Activated T-helper 1 cell treated with anti-CD3 and anti-CD28 coated beads, Interleukin-2, amount 50 U/mL, for 16 hours (primary cell): Measurements from ENCODE around the gene RMI1.
"Not testable (repeated sequence)": the region's sequence is repeated elsewhere in the genome, so short reads cannot be mapped to it uniquely, and the experiment has no call there.

Experiments used
- DNase-seq, 2 donors: peaks; one replicate each; pipeline ENCODE4 v3.0.0-alpha.2; 2020; ENCODE audit warnings: low read depth in 1 of 2, low spot score in 1 of 2

The RMI1 gene

GRCh38 chr9:83980395-83981125, at the start of gene RMI1:
Gene RMI1 (plus strand): TSS chr9:83980805. CDS start chr9:84000987, 20,182 bp downstream.
- DNase-seq = peak; percentile 98 to 99

GRCh38 chr9:83930881-83931280, 49.7 kb upstream of the RMI1 start:
- no peak for DNase-seq

DNA sequence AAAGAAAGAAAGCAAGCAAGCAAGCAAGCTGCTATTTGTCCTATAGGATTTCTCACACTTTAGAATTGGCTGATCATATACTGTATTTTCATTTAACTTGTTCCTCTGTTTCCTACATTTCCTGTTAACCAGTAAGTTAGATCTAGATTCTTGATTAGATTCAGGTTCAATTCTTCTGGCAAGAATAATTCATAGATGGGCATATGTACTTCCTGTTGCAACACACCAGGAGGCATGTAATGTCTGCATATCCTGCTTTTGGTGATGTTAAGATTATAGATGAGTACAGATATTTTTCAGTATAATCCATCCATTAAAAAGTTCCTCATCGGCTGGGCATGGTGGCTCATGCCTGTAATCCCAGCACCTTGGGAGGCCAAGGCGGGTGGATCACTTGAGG, 48.6 kb upstream of the RMI1 start:
- no peak for DNase-seq

DNA sequence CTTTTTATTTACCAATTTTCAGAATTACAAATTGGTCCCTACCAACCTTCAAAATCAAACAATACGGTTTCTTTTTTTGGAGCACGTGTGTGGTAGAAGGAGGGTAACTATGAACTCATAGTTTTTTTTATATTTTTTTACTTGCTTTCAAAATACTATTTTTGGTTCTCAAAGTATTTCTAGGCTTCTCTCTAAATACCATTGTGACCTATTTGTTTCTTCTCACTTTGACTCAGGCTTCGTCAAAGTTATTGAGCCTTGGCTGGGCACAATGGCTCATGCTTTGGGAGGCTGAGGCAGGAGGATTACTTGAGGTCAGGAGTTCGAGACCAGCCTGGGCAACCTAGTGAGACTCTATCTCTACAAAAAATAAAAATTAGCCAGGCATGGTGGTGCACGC, 47.8 kb upstream of the RMI1 start:
- DNase-seq = no peak

DNA sequence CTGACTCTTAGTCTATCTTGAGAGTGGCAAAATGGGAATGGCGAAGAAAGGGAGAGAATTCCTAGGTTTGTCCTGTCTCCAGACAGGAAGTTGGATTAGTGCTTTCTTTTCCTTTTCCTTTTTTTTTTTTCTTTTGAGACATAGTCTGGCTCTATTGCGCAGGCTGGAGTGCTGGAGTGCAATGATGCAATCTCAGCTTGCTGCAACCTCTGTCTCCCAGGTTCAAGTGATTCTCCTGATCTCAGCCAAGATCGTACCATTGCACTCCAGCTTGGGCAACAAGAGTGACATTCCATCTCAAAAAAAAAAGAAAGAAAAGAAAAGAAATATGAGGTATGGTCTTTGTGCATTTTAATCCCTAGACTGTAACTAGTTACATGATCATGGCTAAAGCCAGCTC, 46.8 kb upstream of the RMI1 start:
- no peak for DNase-seq

DNA sequence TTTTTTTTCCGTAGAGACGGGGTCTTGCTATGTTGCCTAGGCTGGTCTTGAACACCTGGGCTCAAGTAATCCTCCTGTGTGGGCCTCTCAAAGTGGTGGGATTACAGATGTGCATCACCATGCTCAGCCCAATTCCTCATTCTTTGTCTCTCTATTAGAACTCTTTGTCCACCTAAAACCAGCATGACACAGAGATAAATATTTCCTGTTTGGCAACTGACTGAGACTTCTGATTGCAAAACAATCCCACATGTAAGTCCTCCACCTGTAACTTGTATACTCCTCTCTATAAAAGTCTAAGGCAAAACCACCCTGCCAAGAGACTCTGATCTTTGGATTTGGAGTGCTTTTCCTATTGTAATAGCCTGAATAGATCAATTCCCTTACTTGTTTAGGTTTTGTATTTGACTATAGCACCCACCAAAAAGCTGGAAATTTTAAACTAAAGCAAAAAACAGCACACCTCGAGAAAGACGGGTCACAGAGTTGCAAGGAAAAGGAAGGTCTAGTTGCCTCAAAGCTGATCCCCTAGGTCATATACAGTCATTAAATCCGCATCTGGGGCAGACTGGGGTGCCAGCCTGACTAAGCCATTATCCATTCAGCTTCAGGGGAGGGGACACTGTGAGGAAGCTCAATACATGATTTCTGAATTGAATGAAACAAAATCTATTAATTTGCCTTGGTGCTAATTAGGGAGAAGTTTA, 45.9 kb upstream of the RMI1 start:
- no peak for DNase-seq

- no peak for DNase-seq
These were observed 45.2 kb upstream of the RMI1 start for GRCh38 chr9:83935276-83935935.

DNA sequence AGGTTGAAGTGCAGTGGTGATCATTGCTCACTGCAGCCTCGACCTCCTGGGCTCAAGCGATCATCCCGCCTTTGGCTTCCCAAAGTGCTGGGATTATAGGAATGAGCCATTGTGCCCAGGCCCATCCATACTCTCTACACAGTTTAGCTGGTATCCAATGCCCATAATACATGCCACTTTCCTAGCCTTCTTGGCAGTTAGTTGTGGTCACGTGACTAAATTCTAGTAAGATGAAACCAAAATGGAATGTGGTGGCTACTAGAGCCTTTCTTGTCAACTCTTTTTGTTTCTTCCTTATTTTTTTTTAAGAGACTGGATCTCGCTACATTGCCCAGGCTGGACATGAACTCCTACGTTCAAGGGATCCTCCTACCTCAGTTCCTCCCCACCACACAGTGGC, 44.1 kb upstream of the RMI1 start:
- no peak for DNase-seq

DNA sequence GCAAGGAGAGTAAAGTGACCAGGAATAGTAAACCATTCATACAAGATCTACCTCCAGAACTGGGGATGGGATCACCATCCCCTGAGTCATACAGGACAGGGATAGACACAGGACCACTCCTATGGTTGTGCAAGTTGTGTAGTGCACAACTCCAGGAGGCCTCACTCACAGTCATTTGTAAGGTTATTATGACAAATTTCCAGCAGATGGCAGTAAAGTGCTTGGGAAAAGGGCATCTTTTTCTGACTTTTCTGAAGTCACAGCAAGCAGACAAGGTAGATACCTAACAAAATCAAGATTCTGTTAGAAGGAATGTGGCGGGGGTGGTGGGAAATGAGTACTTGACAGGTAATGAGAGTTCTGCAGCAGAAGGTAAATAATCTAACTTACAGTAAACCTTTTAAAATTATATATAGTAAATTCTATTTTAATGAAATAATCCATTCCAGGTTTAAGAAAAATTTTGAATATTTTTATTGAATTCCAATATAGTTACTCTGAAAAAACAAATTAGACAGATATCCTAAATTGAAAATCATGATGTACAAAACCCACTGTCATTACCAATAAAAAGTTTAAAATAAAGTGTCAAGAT, 42.6 kb upstream of the RMI1 start:
- no peak for DNase-seq

GRCh38 chr9:83940590-83941303, 39.9 kb upstream of the RMI1 start:
- no peak for DNase-seq

- DNase-seq = not testable (repeated sequence)
These were observed 32.5 kb upstream of the RMI1 start for GRCh38 chr9:83948096-83948495.

DNA sequence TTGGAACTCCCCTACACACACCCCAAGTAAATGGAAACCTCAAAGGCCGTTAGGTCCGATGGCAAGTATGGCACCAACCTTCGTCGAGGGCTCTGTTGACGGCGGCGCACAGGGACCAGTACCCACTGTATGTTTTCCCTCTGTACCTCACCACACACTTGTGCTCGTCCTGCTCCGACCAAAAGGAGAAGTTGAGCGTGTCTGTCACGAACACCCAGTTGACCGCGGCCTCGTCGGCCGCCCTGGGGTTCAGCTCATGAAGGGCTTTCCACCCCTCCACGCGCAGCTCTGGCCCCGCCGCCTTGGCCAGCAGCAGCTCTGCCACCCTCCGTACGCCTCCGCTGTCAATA, 24.5 kb upstream of the RMI1 start:
- DNase-seq = peak in 1 of 2 donors; percentile 9

DNA sequence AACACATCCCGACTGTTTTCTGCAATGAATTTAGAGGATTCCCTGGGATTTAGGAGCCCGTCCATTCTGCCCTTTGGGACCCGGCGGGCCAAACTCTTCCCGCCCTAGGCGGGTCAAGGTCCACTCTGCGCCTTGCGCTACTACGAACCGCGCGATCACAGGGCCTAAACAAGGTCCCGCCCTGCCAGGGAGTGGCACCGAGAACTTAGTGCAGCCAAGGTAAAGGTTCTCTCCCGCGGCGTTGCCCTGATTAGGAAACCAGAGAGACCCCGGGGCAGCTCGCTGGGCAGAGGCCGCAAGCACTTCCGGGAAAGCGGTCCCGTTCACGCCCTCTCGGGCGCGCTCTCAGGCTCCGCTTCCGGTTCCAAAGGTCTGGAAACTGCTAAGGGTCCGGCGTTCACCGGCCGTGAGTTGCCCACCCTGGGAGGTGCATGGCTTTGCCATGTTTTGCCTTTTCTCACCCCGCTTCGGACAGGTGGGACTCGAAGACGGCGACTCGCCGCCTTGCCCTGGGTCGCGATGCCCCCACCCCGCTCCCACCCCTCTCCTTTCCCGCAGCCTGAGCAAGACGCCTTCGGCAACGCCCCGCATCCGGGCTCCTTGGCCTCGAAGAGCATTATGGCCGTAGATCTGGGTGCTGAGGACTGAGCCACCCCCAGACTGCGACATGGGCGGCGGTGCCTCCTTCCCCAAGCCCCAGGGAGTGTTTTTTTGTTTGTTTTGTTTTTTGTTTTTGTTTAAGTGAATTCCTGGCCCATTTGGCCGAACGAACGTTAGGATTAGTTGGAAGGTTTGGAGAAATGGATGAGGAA, 24.0 kb upstream of the RMI1 start:
- DNase-seq = peak; percentile 24 to 47

- DNase-seq = no peak
These were observed 23.4 kb upstream of the RMI1 start for GRCh38 chr9:83957248-83957513.

DNA sequence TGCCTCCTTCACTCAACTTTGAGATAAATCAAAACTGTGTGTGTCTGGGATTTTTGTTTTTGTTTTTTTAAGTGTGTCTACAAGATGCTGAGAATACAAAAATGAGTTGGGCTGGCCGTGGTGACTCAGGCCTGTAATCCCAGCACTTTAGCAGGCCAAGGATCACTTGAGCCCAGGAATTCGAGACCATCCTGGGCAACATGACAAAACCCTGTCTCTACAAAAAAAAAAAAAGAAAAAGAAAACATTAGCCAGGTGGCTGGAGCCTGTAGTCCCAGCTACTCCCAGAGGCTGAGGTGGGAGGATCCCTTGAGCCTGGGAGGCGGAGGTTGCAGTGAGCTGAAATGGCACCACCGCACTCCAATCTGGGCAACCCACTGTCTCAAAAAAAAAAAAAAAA, 21.5 kb upstream of the RMI1 start:
- no peak for DNase-seq

GRCh38 chr9:83960991-83961390, 19.6 kb upstream of the RMI1 start:
- no peak for DNase-seq

DNA sequence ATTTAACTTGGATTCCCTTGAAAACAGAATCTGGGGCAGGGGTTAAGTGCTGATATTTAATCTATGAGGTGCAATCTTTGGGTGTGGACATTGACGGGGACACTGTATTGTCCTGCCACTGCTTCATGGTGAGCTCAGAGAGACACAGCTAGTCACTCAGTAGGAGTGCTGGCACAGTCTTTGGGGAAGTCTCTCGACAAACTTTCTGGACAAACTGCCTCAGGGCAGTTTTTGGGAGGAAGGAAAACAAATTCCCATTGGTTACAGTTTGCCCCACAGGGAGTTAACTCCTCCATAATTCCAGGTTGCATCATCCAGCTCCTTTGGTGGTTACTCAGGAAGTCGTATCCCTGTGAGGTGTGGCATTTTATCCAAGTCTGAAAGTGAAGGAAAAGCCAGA, 18.4 kb upstream of the RMI1 start:
- DNase-seq = no peak

DNA sequence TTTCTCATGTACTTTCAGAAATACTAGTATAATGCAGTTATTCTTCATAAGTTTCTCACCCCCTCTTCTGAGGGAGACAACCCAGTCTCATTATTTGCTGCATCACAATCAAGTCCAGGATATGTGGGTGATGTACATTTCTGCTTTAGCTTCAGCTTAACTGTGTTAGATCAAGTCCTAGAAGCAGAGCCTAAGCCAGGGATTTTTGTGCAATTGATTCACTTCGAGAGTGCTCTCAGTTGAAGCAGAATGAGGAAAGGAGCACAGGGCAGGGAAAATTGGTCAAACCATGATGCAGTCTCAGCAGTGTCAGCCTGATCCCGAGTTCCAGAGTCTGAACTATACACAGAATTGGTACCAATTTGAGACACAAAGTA, 15.6 kb upstream of the RMI1 start:
- DNase-seq = no peak

- no peak for DNase-seq
These were observed 15.0 kb upstream of the RMI1 start for GRCh38 chr9:83965350-83966208.

DNA sequence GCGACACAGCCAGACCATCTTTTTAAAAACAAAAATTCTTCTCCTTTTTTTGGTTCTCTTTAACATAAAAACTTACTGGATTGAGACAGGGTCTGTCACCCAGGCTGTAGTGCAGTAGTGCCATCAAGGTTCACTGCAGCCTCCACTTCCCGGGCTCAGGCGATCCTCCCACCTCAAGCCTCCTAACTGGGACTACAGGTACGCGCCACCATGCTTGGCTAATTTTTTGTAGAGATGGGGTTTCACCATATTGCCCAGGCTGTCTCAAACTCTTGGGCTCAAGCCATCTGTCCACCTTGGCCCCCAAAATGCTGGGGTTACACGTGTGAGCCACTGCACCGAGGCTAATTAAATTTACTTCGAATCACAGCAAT, 14.4 kb upstream of the RMI1 start:
- DNase-seq = no peak
